Adrenal gland (tissue), 12 donors: ENCODE data around the gene STRN4. TPM values are rescaled to one million over a fixed set of nuclear protein-coding genes. Genes with fewer than 3 reads are reported as not detected.

Experiments used
- DNase-seq, 7 donors: peaks; one replicate each; pipeline ENCODE4 v3.0.0-alpha.2; 2019 to 2020
- H3K27ac ChIP-seq, 5 donors: fragments of 200-600 bp; sonication (generic) in 4 of 5; 1 replicate in 3 of 5; 2 replicates in 2 of 5; pipeline versions ENCODE4 v1.5.1 to v1.8.0; 2016 to 2020; ENCODE audit warnings: mild to moderate bottlenecking in 1 of 5
- H3K27me3 ChIP-seq: fragments of 200-600 bp; 2 replicates; pipeline ENCODE4 v1.8.0; 2021
- H3K36me3 ChIP-seq, 2 donors: fragments of 200-600 bp; replicated peaks in 1 of 2; 1 replicate in 1 of 2; 2 replicates in 1 of 2; pipeline versions ENCODE4 v1.5.1 to v1.8.0; 2018 to 2022
- H3K4me1 ChIP-seq, 2 donors: fragments of 200-600 bp; replicated peaks in 1 of 2; 1 replicate in 1 of 2; 2 replicates in 1 of 2; pipeline versions ENCODE4 v1.5.1 to v1.8.0; 2018 to 2021
- H3K4me3 ChIP-seq, 4 donors: fragments of 200-600 bp; sonication (generic) in 3 of 4; one replicate each; pipeline ENCODE4 v1.5.1; 2016 to 2018
- H3K9me3 ChIP-seq, 3 donors: fragments of 200-600 bp; sonication (generic) in 1 of 3; replicated peaks in 1 of 3; 1 replicate in 2 of 3; 2 replicates in 1 of 3; pipeline versions ENCODE4 v1.5.1 to v1.8.0; 2016 to 2021
- CTCF ChIP-seq, 6 experiments: fragments of 450-650 bp in 4 of 6; fragments of 200-600 bp in 2 of 6; sonication (generic) in 1 of 6; IDR thresholded peaks; 1 replicate in 5 of 6; 2 replicates in 1 of 6; pipeline versions ENCODE4 v1.5.1 to v1.8.0; 2016 to 2021; ENCODE audit warnings: antibody characterized with exemption in 6 of 6, mild to moderate bottlenecking in 2 of 6, moderate library complexity in 1 of 6
- POLR2A ChIP-seq, 2 donors: fragments of 450-650 bp; IDR thresholded peaks; one replicate each; pipeline ENCODE4 v1.6.1; 2017; ENCODE audit warnings: antibody characterized with exemption in 2 of 2, mild to moderate bottlenecking in 2 of 2, moderate library complexity in 1 of 2
- WGBS, 4 donors: extraction: QIAGEN DNeasy Blood & Tissue Kit in 2 of 4; methylation state at CpG; one replicate each; pipeline versions ENCODE4 v1.1.5 to v1.1.7; 2013 to 2017; 5-methylcytosine and 5-hydroxymethylcytosine counted together
- intact Hi-C, 2 donors: fragments of 100-400 bp; cut with DNase I; formaldehyde crosslinking; loops; one replicate each; pipeline versions ENCODE4 v1.14.1 to v1.15.0; 2022 to 2023
- polyA plus RNA-seq, 3 donors: library from polyadenylated mRNA; stranded (reverse); fragments of 200-250 nt in 2 of 3; fragments of 350-450 nt in 1 of 3; fragmentation: Illumina TruSeq in 1 of 3; extraction: RNeasy Lipid Tissue Mini Kit (QIAGEN cat#74804) in 1 of 3; gene quantifications; one replicate each; pipeline ENCODE4 v1.2.3, GENCODE V29; 2013 to 2014
- total RNA-seq, 9 donors: library from RNA; depleted of rRNA in 4 of 9; stranded (reverse); fragments of >200 nt in 4 of 9; fragments of 120-200 nt in 1 of 9; fragmentation: NEBNext Ultra II Directional in 1 of 9; extraction: Animal tissue kit (Norgen Biotek cat#: 25700) in 1 of 9; gene quantifications; one replicate each; pipeline versions ENCODE4 v1.1.0 to v1.2.4, GENCODE V29; 2013 to 2023
- donor health status: healthy with polysubstance abuse.
- donor health status: Bipolar disorder and iron deficiency.
- donor health status: DM: yes; HTN: yes; CAD: no.
- donor health status: DM: no; HTN: no; CAD: no.
- donor health status: DM: no; HTN: no; CAD: no.
- donor health status: DM: yes; HTN: yes; CAD: no.

Gene STRN4
- total and polyA plus RNA-seq, 12 donors: 22.3 to 92.8 (median 65.8) TPM

- no peaks in the 10 kb centered on the region for H3K9me3 ChIP-seq
- H3K27me3 ChIP-seq: peaks cover 4% of the 10 kb centered on the region
- intact Hi-C loops: no loop called here
- no peaks in the 10 kb centered on the region for H3K36me3 ChIP-seq
- no peak overlapping the region for H3K4me3 ChIP-seq
- no peak for TF ChIP-seq CTCF (IDR thresholded peaks at IDR 0.05)
- TF ChIP-seq POLR2A (IDR thresholded peaks at IDR 0.05): no peak
- no peak overlapping the region for H3K27ac ChIP-seq
- no peak for DNase-seq
- 55 to 64% (median 59%) methylated on average over 9 of the region's 9 CpGs for WGBS, 4 donors
- H3K4me1 ChIP-seq: peaks cover 0 to 19% of the 10 kb centered on the region in 2 donors
Observed at GRCh38 chr19:46788968-46789338, 42.7 kb upstream of the STRN4 start.

- Histone ChIP-seq H3K36me3 (no peaks in the 10 kb centered on the region), H3K4me3 (peak within 1 kb of the TSS in 3 of 4 donors; percentile 19 to 72 (median 27)), H3K9me3 (no peaks in the 10 kb centered on the region), H3K27me3 (peaks cover 4% of the 10 kb centered on the region), H3K4me1 (peaks cover 0 to 19% of the 10 kb centered on the region in 2 donors), H3K27ac (peak within 1 kb of the TSS in 4 of 5 donors; percentile 56 to 89 (median 78))
- TF ChIP-seq POLR2A (IDR thresholded peaks at IDR 0.05) (peak; percentile 80 to 88), CTCF (IDR thresholded peaks at IDR 0.05) (no peak)
- 0 to 3% (median 1%) methylated on average over 9 to 46 of the region's 46 CpGs for WGBS, 4 donors
- DNase-seq: peak; percentile 88 to 97 (median 93)
- intact Hi-C loops: no loop called here
Observed at GRCh38 chr19:46788262-46788967, 42.2 kb upstream of the STRN4 start, which contains the start of gene SLC1A5. SLC1A5 (minus strand) TSS chr19:46788594; CDS start chr19:46787965, 629 bp downstream.

- H3K9me3 ChIP-seq: no peaks in the 10 kb centered on the region
- peak in 5 of 7 donors; percentile 20 to 41 (median 34) for DNase-seq
- WGBS, 4 donors: 1 to 2% (median 1%) methylated on average over 8 to 80 of the region's 80 CpGs
- intact Hi-C loops: no loop called here
- peaks cover 0 to 5% of the 10 kb centered on the region in 2 donors for H3K36me3 ChIP-seq
- peak overlapping the region; percentile 19 to 72 (median 44) for H3K4me3 ChIP-seq
- H3K27ac ChIP-seq: peak overlapping the region; percentile 25 to 89 (median 67)
- no peak for TF ChIP-seq CTCF (IDR thresholded peaks at IDR 0.05)
- TF ChIP-seq POLR2A (IDR thresholded peaks at IDR 0.05): no peak
- H3K27me3 ChIP-seq: peaks cover 4% of the 10 kb centered on the region
- peaks cover 0 to 19% of the 10 kb centered on the region in 2 donors for H3K4me1 ChIP-seq
Observed at GRCh38 chr19:46787331-46788261, 41.3 kb upstream of the STRN4 start.

GRCh38 chr19:46787040-46787330 is 40.7 kb upstream of the STRN4 start:
- 13 to 23% (median 20%) methylated on average over 5 of the region's 5 CpGs for WGBS, 4 donors
- H3K27ac ChIP-seq: peak overlapping the region; percentile 25 to 89 (median 67)
- H3K4me1 ChIP-seq: peaks cover 0 to 19% of the 10 kb centered on the region in 2 donors

More at GRCh38 chr19:46787040-46787330, 40.7 kb upstream of the STRN4 start:
- Histone ChIP-seq H3K4me3 (peak overlapping the region; percentile 19 to 72 (median 44)), H3K9me3 (no peaks in the 10 kb centered on the region), H3K36me3 (peaks cover 0 to 8% of the 10 kb centered on the region in 2 donors), H3K27me3 (peaks cover 4% of the 10 kb centered on the region)
- DNase-seq: no peak
- intact Hi-C loops: no loop called here
- no peak for TF ChIP-seq CTCF (IDR thresholded peaks at IDR 0.05)
- no peak for TF ChIP-seq POLR2A (IDR thresholded peaks at IDR 0.05)
